Muscle of leg (tissue), 11 donors: ENCODE results near the gene ZNF627. TPM values are rescaled to one million over a fixed set of nuclear protein-coding genes. Genes with fewer than 3 reads are reported as not detected.

Experiments
- DNase-seq: peaks from one replicate; pipeline ENCODE4 v3.0.0; 2013
- H3K27ac ChIP-seq: one replicate; pipeline ENCODE4 v1.5.1; 2013; ENCODE audit warnings: mild to moderate bottlenecking, low read length, control low read depth
- H3K27me3 ChIP-seq: one replicate; pipeline ENCODE4 v1.6.1; 2013; ENCODE audit warnings: low read length; ENCODE audit not compliant: control insufficient read depth, insufficient read depth
- H3K36me3 ChIP-seq: one replicate; pipeline ENCODE4 v1.6.1; 2013; ENCODE audit warnings: low read length; ENCODE audit not compliant: control insufficient read depth, insufficient read depth
- H3K4me1 ChIP-seq: one replicate; pipeline ENCODE4 v1.6.1; 2013; ENCODE audit warnings: low read length; ENCODE audit not compliant: control insufficient read depth, insufficient read depth
- H3K4me3 ChIP-seq: one replicate; pipeline ENCODE4 v1.5.1; 2013; ENCODE audit warnings: low read length, control low read depth
- H3K9me3 ChIP-seq: replicated peaks from 2 replicates; pipeline ENCODE4 v1.6.1; 2013; ENCODE audit warnings: low read depth, low read length; ENCODE audit not compliant: control insufficient read depth
- WGBS: methylation state at CpG from one replicate; pipeline ENCODE4 v1.1.5; 2013; ENCODE audit warnings: missing lambda C conversion rate; ENCODE audit not compliant: insufficient coverage; 5-methylcytosine and 5-hydroxymethylcytosine counted together
- polyA plus RNA-seq, 8 donors: library from polyadenylated mRNA; unstranded; fragments of 120-200 nt; gene quantifications; one replicate each; pipeline versions ENCODE4 v1.2.1 to v1.2.3, GENCODE V29; 2013; ENCODE audit warnings: inconsistent platforms in 1 of 8, low replicate concordance in 1 of 8; ENCODE audit not compliant: insufficient read length in 8 of 8, insufficient read depth in 1 of 8
- total RNA-seq: library from RNA; stranded (reverse); fragments of 120-200 nt; gene quantifications from one replicate; pipeline ENCODE4 v1.2.4, GENCODE V29; 2013

ZNF627 gene
- total and polyA plus RNA-seq, 9 donors = 11.1 to 20.5 (median 13.0) TPM

DNA sequence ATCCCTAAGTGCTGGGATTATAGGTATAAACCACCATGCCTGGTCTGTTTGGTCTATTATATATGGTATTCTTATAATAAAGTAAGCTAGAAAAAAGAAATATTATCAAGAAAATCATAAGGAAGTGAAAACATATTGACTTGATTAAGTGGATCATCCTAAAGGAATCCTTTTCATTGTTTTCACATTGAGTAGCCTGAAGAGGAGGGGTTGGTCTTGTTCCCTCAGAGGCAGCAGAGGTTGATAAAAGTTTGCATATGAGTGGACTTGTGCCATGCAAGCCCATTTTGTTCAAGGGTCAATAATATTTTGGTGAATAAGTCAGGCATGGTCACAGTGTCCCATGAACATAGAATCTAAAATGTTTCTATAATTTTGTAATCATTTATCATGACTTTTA lies 52.7 kb downstream of the ZNF627 start:
- Histone ChIP-seq H3K4me1 (no peaks in the 10 kb centered on the region), H3K4me3 (no peak overlapping the region), H3K27me3 (no peaks in the 10 kb centered on the region), H3K9me3 (peaks cover 16% of the 10 kb centered on the region), H3K27ac (no peak overlapping the region), H3K36me3 (peaks cover 13% of the 10 kb centered on the region)
- no peak for DNase-seq

DNA sequence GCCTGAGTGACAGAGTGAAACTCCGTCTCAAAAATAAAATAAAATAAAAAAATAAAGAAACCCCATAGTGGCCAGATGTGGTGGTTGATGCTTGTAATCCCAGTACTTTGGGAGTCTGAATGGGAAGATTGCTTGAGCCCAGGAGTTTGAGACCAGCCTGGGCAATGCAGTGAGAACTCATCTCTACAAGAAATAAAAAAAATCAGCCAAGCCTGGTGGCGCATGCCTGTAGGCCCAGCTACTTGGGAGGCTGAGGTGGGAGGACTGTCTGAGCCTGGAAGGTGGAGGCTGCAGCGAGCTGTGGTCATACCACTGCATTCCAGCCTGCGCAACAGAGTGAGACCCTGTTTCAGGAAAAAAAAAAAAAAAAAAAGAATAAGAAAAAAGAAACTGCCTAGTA lies 53.8 kb downstream of the ZNF627 start:
- Histone ChIP-seq H3K4me1 (no peaks in the 10 kb centered on the region), H3K9me3 (peaks cover 16% of the 10 kb centered on the region), H3K4me3 (no peak overlapping the region), H3K36me3 (peaks cover 13% of the 10 kb centered on the region), H3K27me3 (no peaks in the 10 kb centered on the region), H3K27ac (no peak overlapping the region)
- WGBS = no CpG with 5 or more reads among the region's 4 CpGs
- no peak for DNase-seq

DNA sequence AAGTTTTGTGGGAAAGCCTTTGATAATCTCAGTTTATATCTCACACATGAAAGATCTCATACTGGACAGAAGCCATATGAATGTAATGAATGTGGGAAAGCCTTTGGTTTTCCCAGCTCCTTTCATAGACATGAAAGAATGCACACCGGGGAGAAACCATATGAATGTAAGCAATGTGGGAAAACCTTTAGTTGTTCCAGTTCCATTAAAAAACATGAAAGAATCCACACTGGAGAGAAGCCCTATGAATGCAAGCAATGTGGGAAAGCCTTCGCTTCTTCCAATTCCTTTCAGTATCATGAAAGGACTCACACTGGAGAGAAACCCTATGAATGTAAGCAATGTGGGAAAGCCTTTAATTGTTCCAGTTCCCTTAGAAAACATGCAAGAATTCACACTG lies 54.8 kb downstream of the ZNF627 start:
- H3K9me3 ChIP-seq = peaks cover 16% of the 10 kb centered on the region

DNA sequence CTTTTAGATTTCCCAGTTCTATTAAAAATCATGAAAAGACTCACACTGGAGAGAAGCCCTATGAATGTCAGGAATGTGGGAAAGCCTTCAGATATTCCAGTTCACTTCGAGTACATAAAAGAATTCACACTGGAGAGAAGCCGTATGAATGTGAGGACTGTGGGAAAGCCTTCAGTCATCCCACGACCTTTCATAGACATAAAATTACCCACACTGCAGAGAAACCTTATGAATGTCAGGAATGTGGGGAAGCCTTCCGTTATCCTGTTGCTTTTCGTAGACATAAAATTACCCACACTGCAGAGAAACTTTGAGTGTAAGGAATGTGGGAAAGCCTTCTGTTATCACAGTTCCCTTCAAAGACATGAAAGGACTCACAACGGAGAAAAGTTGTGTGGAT lies 55.2 kb downstream of the ZNF627 start:
- Histone ChIP-seq H3K27me3 (no peaks in the 10 kb centered on the region), H3K4me1 (no peaks in the 10 kb centered on the region), H3K9me3 (peaks cover 16% of the 10 kb centered on the region), H3K36me3 (peaks cover 13% of the 10 kb centered on the region), H3K27ac (no peak overlapping the region), H3K4me3 (no peak overlapping the region)
- WGBS = no CpG with 5 or more reads among the region's 6 CpGs
- no peak for DNase-seq

More for the DNA sequence above, 54.8 kb downstream of the ZNF627 start:
- DNase-seq = no peak
- no CpG with 5 or more reads among the region's 2 CpGs for WGBS
- Histone ChIP-seq H3K27ac (no peak overlapping the region), H3K27me3 (no peaks in the 10 kb centered on the region), H3K4me1 (no peaks in the 10 kb centered on the region), H3K36me3 (peaks cover 13% of the 10 kb centered on the region), H3K4me3 (no peak overlapping the region)

GRCh38 chr19:11656535-11656934 lies 59.3 kb downstream of the ZNF627 start:
- H3K4me3 ChIP-seq = no peak overlapping the region
- peaks cover 12% of the 10 kb centered on the region for H3K9me3 ChIP-seq
- no CpG with 5 or more reads among the region's 3 CpGs for WGBS
- peaks cover 12% of the 10 kb centered on the region for H3K36me3 ChIP-seq
- no peaks in the 10 kb centered on the region for H3K27me3 ChIP-seq
- DNase-seq = no peak
- no peaks in the 10 kb centered on the region for H3K4me1 ChIP-seq
- no peak overlapping the region for H3K27ac ChIP-seq

DNA sequence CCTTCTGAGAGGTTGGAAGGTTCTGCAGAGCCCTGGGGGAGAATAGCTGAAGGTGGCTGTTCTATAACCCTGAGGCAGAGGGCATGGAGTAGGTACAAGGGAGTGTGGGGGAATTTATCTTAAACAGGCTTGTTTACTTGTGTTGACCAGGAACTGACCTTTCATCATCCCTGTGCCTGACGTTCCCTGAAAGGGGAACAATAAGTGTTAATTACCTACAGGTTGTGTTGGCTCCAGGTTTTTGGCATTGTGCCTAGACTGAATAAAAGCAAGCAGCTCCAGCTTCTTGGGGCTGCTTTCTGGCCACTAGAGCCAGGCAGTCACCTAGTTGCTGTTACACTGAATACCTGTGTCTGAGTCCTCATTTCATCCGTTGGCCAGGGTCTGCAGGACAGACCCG lies 60.0 kb downstream of the ZNF627 start:
- WGBS = 63% methylated on average over 3 of the region's 3 CpGs
- peaks cover 11% of the 10 kb centered on the region for H3K36me3 ChIP-seq
- no peak for DNase-seq

GRCh38 chr19:11658970-11659369 lies 61.7 kb downstream of the ZNF627 start:
- no peaks in the 10 kb centered on the region for H3K27me3 ChIP-seq
- no peak for DNase-seq
- H3K4me1 ChIP-seq = no peaks in the 10 kb centered on the region
- no peaks in the 10 kb centered on the region for H3K9me3 ChIP-seq
- WGBS = 95% methylated on average over 3 of the region's 7 CpGs
- no peak overlapping the region for H3K4me3 ChIP-seq
- H3K36me3 ChIP-seq = peaks cover 6% of the 10 kb centered on the region
- H3K27ac ChIP-seq = no peak overlapping the region

More for the DNA sequence above, 60.0 kb downstream of the ZNF627 start:
- Histone ChIP-seq H3K27me3 (no peaks in the 10 kb centered on the region), H3K4me3 (no peak overlapping the region), H3K27ac (no peak overlapping the region), H3K4me1 (no peaks in the 10 kb centered on the region), H3K9me3 (peaks cover 10% of the 10 kb centered on the region)

- no peaks in the 10 kb centered on the region for H3K27me3 ChIP-seq
- H3K9me3 ChIP-seq = no peaks in the 10 kb centered on the region
- H3K4me3 ChIP-seq = no peak overlapping the region
- no peak overlapping the region for H3K27ac ChIP-seq
- peaks cover 2% of the 10 kb centered on the region for H3K36me3 ChIP-seq
- DNase-seq = no peak
- H3K4me1 ChIP-seq = no peaks in the 10 kb centered on the region
- no CpG with 5 or more reads among the region's 1 CpG for WGBS
These were observed 62.3 kb downstream of the ZNF627 start for GRCh38 chr19:11659612-11660011.

DNA sequence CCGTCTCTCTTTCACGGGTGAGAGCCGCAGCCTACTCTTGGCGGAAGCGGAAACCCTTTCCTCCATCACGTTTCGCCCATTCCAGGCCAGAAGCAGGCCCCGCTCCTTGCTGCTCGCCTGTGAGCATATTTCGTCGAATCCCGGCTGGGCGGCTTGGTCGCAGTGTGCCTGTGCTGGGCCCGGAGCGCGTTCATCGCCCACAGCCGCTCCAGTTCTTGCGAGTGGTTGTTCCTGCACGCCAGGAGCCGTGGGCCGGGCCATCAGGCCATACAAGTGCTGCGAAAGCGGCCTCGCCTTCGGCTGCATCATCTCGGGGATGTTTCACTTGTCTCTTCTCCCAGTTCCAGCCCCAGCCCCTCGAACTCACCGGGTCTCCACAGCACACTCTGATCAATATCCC lies 65.0 kb downstream of the ZNF627 start:
- H3K36me3 ChIP-seq = no peaks in the 10 kb centered on the region
- H3K4me3 ChIP-seq = no peak overlapping the region
- no peaks in the 10 kb centered on the region for H3K9me3 ChIP-seq
- no peaks in the 10 kb centered on the region for H3K4me1 ChIP-seq
- 95% methylated on average over 25 of the region's 30 CpGs for WGBS
- H3K27me3 ChIP-seq = no peaks in the 10 kb centered on the region
- no peak overlapping the region for H3K27ac ChIP-seq
- DNase-seq = no peak

- H3K4me3 ChIP-seq = no peak overlapping the region
- no peak overlapping the region for H3K27ac ChIP-seq
- DNase-seq = no peak
- H3K9me3 ChIP-seq = no peaks in the 10 kb centered on the region
- H3K4me1 ChIP-seq = no peaks in the 10 kb centered on the region
- WGBS = 59% methylated on average over 8 of the region's 8 CpGs
- H3K36me3 ChIP-seq = no peaks in the 10 kb centered on the region
- H3K27me3 ChIP-seq = no peaks in the 10 kb centered on the region
These were observed 65.9 kb downstream of the ZNF627 start for GRCh38 chr19:11663181-11663591.
